K562 (cell line): Measurements from ENCODE around the gene SLC2A2. TPM values are rescaled to one million over a fixed set of nuclear protein-coding genes. Genes with fewer than 3 reads are reported as not detected.
A peak's percentile ranks its signal among the peaks of the same experiment; 100 is the strongest.

Source experiments
- ARID1B ChIP-seq: fragments of 450-650 bp; IDR thresholded peaks from 2 replicates; pipeline ENCODE4 v1.6.1; 2016; ENCODE audit warnings: antibody characterized with exemption, mild to moderate bottlenecking, inconsistent platforms
- CBX8 ChIP-seq: fragments of 200-600 bp; sonication (generic); IDR thresholded peaks from 2 replicates; pipeline ENCODE4 v1.6.1; 2012; ENCODE audit warnings: borderline replicate concordance, mixed run types, low read depth, mild to moderate bottlenecking, moderate library complexity, mixed read lengths, low read length, control low read depth, inconsistent platforms; ENCODE audit not compliant: poor library complexity, severe bottlenecking; ENCODE audit errors: extremely low read depth
- CXXC5 ChIP-seq: fragments of 250-450 bp; sonication (Bioruptor Pico); IDR thresholded peaks from 2 replicates; pipeline ENCODE4 v1.8.0; 2022; ENCODE audit warnings: inconsistent platforms, mild to moderate bottlenecking, moderate library complexity
- DACH1 ChIP-seq: fragments of 450-650 bp; IDR thresholded peaks from 2 replicates; pipeline ENCODE4 v1.6.1; 2018; ENCODE audit not compliant: partially characterized antibody
- ETV5 ChIP-seq: sonication (generic); formaldehyde crosslinking; IDR thresholded peaks from 2 replicates; pipeline ENCODE4 v1.4.0; 2020; ENCODE audit warnings: low read depth, mild to moderate bottlenecking, missing genetic modification reagents
- FOS ChIP-seq: IDR thresholded peaks from 3 replicates; pipeline ENCODE4 v1.6.1; 2011; ENCODE audit not compliant: insufficient read length; ENCODE audit errors: extremely low read depth
- GABPB2 ChIP-seq: fragments of 250-450 bp; sonication (Bioruptor Pico); conservative IDR thresholded peaks from 2 replicates; pipeline ENCODE4 v1.5.1; 2021; ENCODE audit warnings: mild to moderate bottlenecking
- HNRNPUL1 ChIP-seq: fragments of 200-400 bp; formaldehyde crosslinking; IDR thresholded peaks from 2 replicates; pipeline ENCODE4 v1.6.1; 2017; ENCODE audit warnings: low read length
- NONO ChIP-seq, 2 experiments: fragments of 200-400 bp in 1 of 2; fragments of 450-650 bp in 1 of 2; formaldehyde crosslinking in 1 of 2; IDR thresholded peaks; 2 replicates each; pipeline ENCODE4 v1.6.1; 2017; ENCODE audit warnings: low read depth in 2 of 2, mild to moderate bottlenecking in 2 of 2, moderate library complexity in 2 of 2, low read length in 1 of 2
- NRF1 ChIP-seq, 2 experiments: fragments of 450-650 bp; IDR thresholded peaks in 1 of 2; conservative IDR thresholded peaks in 1 of 2; 2 replicates each; pipeline ENCODE4 v1.6.1; 2014; ENCODE audit warnings: mild to moderate bottlenecking in 2 of 2
- PCBP1 ChIP-seq: fragments of 200-400 bp; formaldehyde crosslinking; IDR thresholded peaks from 2 replicates; pipeline ENCODE4 v1.6.1; 2018; ENCODE audit warnings: mild to moderate bottlenecking, low read depth, low read length; ENCODE audit not compliant: poor library complexity, severe bottlenecking
- PCBP2 ChIP-seq: fragments of 200-400 bp; formaldehyde crosslinking; IDR thresholded peaks from 2 replicates; pipeline ENCODE4 v1.6.1; 2018; ENCODE audit warnings: low read length, low read depth, mild to moderate bottlenecking, moderate library complexity; ENCODE audit not compliant: poor library complexity, severe bottlenecking
- POLR2H ChIP-seq: IDR thresholded peaks from 2 replicates; pipeline ENCODE4 v1.6.1; 2016; ENCODE audit warnings: missing genetic modification characterization, low read depth, mild to moderate bottlenecking, control low read depth, missing compliant biosample characterization, moderate library complexity
- RNF2 ChIP-seq: sonication (generic); IDR thresholded peaks from 2 replicates; pipeline ENCODE4 v1.6.1; 2016
- SMARCA4 ChIP-seq: fragments of 450-650 bp; IDR thresholded peaks from 2 replicates; pipeline ENCODE4 v1.6.1; 2016
- TARDBP ChIP-seq: fragments of 450-650 bp; IDR thresholded peaks from 2 replicates; pipeline ENCODE4 v1.6.1; 2016
- TBL1XR1 ChIP-seq, 2 experiments: IDR thresholded peaks; 2 replicates each; pipeline ENCODE4 v1.6.1; 2012; ENCODE audit warnings: improper control_type of control experiment in 2 of 2, low read length in 2 of 2, mild to moderate bottlenecking in 1 of 2
- TEAD4 ChIP-seq, 2 experiments: sonication (generic) in 1 of 2; formaldehyde crosslinking in 1 of 2; IDR thresholded peaks; 2 replicates each; pipeline versions ENCODE4 v1.6.1 to v1.8.0; 2012 to 2022; ENCODE audit warnings: borderline replicate concordance in 1 of 2, inconsistent platforms in 1 of 2, low read length in 1 of 2, mild to moderate bottlenecking in 1 of 2, missing genetic modification reagents in 1 of 2
- ZNF143 ChIP-seq: sonication (generic); formaldehyde crosslinking; IDR thresholded peaks from 2 replicates; pipeline ENCODE4 v1.9.0; 2022; ENCODE audit warnings: mild to moderate bottlenecking, missing genetic modification reagents
- ZNF175 ChIP-seq: fragments of 200-800 bp; sonication (Bioruptor generic); IDR thresholded peaks from 2 replicates; pipeline ENCODE4 v1.6.1; 2016; ENCODE audit warnings: low read depth, mild to moderate bottlenecking, missing genetic modification characterization, missing compliant biosample characterization
- polyA plus RNA-seq, 8 experiments: library from polyadenylated mRNA; depleted of rRNA in 4 of 8; stranded (reverse) in 5 of 8; unstranded in 3 of 8; fragments of >200 nt; fragmentation: Nextera tagmentation in 2 of 8; fragmentation: Illumina TruSeq in 1 of 8; extraction: Ambion mirVana in 2 of 8; extraction: Trizol in 1 of 8; gene quantifications; 2 replicates each; pipeline versions ENCODE4 v1.2.1 to v1.2.3, GENCODE V29; 2011 to 2014; ENCODE audit warnings: inconsistent platforms in 1 of 8, missing spikeins in 1 of 8
- total RNA-seq, 7 experiments: library from RNA; depleted of rRNA in 6 of 7; stranded (reverse); fragments of >200 nt in 6 of 7; fragmentation: Illumina TruSeq in 2 of 7; extraction: Trizol in 2 of 7; gene quantifications; 2 replicates each; pipeline versions ENCODE4 v1.2.1 to v1.2.3, GENCODE V29; 2011 to 2021; ENCODE audit warnings: low replicate concordance in 1 of 7
- TF ChIP-seq, protein P1 (sequence below): fragments of 250-450 bp; sonication (Bioruptor Pico); IDR thresholded peaks from 2 replicates; pipeline ENCODE4 v1.4.0; 2020; ENCODE audit warnings: mild to moderate bottlenecking, moderate library complexity
- TF ChIP-seq, protein P2 (sequence below): fragments of 450-650 bp; IDR thresholded peaks from 2 replicates; pipeline ENCODE4 v1.6.1; 2016; ENCODE audit warnings: low read depth, mild to moderate bottlenecking, moderate library complexity
- TF ChIP-seq, protein P3 (sequence below): fragments of 450-650 bp; IDR thresholded peaks from 2 replicates; pipeline ENCODE4 v1.6.1; 2014; ENCODE audit warnings: low read depth, mild to moderate bottlenecking, moderate library complexity, borderline replicate concordance

Gene SLC2A2
- total and polyA plus RNA-seq, 9 of the 15 experiments (the other 6 are each of a cell fraction or from before 2014, with no cell fraction given), result 0.18 TPM; not detected in 8

DNA sequence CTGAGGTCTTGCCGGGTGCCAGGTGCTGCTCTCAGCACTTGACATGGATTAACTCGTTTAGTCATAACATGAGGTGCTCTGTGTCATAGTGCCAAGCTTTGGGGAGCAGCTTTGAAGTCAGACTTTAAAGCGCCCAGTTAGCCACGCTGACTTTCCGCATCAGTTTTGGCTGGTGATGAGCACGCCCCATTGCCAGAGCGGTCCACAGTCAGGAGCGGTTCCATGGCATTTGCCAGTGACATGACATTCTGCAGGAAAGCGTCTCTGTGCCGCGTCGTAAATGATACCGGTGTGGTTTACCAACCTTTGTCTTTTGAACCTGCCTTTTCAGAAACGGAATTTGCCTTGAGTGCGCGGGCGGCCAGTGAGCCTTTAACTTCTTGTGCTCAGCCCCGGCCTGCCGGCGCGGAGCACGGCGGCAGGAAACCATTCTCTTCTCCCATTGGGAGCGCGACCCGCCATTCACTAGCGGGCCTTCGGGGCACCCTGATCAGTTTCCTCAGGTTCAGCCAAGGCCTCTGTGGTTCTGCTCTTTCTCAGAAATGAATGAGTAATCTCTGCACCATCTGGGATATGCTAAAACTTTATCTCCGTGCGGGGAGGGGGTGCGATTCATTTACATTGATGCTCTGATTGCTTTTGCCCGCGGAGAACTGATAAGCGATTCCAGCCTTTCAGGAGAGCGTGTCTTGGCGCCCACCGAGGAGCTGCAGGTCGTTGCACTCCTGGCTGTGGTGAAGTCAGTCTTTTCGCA, 1.7 kb upstream of the SLC2A2 start (continued):
- TF ChIP-seq, protein P1, sequence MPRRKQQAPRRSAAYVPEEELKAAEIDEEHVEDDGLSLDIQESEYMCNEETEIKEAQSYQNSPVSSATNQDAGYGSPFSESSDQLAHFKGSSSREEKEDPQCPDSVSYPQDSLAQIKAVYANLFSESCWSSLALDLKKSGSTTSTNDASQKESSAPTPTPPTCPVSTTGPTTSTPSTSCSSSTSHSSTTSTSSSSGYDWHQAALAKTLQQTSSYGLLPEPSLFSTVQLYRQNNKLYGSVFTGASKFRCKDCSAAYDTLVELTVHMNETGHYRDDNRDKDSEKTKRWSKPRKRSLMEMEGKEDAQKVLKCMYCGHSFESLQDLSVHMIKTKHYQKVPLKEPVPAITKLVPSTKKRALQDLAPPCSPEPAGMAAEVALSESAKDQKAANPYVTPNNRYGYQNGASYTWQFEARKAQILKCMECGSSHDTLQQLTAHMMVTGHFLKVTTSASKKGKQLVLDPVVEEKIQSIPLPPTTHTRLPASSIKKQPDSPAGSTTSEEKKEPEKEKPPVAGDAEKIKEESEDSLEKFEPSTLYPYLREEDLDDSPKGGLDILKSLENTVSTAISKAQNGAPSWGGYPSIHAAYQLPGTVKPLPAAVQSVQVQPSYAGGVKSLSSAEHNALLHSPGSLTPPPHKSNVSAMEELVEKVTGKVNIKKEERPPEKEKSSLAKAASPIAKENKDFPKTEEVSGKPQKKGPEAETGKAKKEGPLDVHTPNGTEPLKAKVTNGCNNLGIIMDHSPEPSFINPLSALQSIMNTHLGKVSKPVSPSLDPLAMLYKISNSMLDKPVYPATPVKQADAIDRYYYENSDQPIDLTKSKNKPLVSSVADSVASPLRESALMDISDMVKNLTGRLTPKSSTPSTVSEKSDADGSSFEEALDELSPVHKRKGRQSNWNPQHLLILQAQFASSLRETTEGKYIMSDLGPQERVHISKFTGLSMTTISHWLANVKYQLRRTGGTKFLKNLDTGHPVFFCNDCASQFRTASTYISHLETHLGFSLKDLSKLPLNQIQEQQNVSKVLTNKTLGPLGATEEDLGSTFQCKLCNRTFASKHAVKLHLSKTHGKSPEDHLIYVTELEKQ (CRISPR knock-in tag), result no peak
- peak; percentile 28; the same call in 1 of the 2 replicates for TF ChIP-seq ARID1B
- no peak for TF ChIP-seq HNRNPUL1
- TF ChIP-seq TEAD4 (IDR thresholded peaks at IDR 0.05; ENCODE audit: low read length), result peak; percentile 35; the same call in 1 of the 2 replicates
- no peak for TF ChIP-seq TEAD4 (CRISPR knock-in tag; IDR thresholded peaks at IDR 0.05; ENCODE audit: borderline replicate concordance)
- no peak for TF ChIP-seq ZNF175
- no peak for TF ChIP-seq DACH1
- no peak for TF ChIP-seq CBX8
- TF ChIP-seq POLR2H (tag), result no peak
- TF ChIP-seq, protein P2, sequence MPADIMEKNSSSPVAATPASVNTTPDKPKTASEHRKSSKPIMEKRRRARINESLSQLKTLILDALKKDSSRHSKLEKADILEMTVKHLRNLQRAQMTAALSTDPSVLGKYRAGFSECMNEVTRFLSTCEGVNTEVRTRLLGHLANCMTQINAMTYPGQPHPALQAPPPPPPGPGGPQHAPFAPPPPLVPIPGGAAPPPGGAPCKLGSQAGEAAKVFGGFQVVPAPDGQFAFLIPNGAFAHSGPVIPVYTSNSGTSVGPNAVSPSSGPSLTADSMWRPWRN, result peak; percentile 61; the same call in 1 of the 2 replicates
- no peak for TF ChIP-seq ETV5
- TF ChIP-seq RNF2, result peak; percentile 19; the same call in 1 of the 2 replicates
- TF ChIP-seq GABPB2 (CRISPR knock-in tag), result no peak
- no peak for TF ChIP-seq TARDBP
- no peak for TF ChIP-seq FOS
- no peak for TF ChIP-seq PCBP1
- no peak for TF ChIP-seq NONO (IDR thresholded peaks at IDR 0.05; ENCODE audit: low read depth in 2 of 2, low read length in 1 of 2)
- TF ChIP-seq NRF1 (conservative IDR thresholded peaks at IDR 0.05 in 1 of 2, IDR thresholded peaks at IDR 0.05 in 1 of 2), result no peak; a peak in 1 of 4 replicates
- no peak for TF ChIP-seq PCBP2
- TF ChIP-seq SMARCA4, result no peak
- no peak for TF ChIP-seq TBL1XR1 (IDR thresholded peaks at IDR 0.05; ENCODE audit: low read length in 2 of 2)
- TF ChIP-seq, protein P3, sequence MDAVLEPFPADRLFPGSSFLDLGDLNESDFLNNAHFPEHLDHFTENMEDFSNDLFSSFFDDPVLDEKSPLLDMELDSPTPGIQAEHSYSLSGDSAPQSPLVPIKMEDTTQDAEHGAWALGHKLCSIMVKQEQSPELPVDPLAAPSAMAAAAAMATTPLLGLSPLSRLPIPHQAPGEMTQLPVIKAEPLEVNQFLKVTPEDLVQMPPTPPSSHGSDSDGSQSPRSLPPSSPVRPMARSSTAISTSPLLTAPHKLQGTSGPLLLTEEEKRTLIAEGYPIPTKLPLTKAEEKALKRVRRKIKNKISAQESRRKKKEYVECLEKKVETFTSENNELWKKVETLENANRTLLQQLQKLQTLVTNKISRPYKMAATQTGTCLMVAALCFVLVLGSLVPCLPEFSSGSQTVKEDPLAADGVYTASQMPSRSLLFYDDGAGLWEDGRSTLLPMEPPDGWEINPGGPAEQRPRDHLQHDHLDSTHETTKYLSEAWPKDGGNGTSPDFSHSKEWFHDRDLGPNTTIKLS, result no peak
- peak; percentile 57 for TF ChIP-seq CXXC5 (CRISPR knock-in tag)
- TF ChIP-seq ZNF143 (CRISPR knock-in tag), result no peak
